Activated T-helper 17 cell treated with anti-CD3 and anti-CD28 coated beads, Interleukin-2, amount 50 U/mL, for 72 hours (primary cell): ENCODE data around the gene OTUD3. TPM values are rescaled to one million over a fixed set of nuclear protein-coding genes. Genes with fewer than 3 reads are reported as not detected.
A peak's percentile ranks its signal among the peaks of the same experiment; 100 is the strongest.
"Not testable (repeated sequence)": the region's sequence is repeated elsewhere in the genome, so short reads cannot be mapped to it uniquely, and the experiment has no call there.

Source experiments
- ATAC-seq: fragments of 150-1000 bp; cut with Tn5 transposase; replicated peaks from 2 replicates; pipeline ENCODE4 v1.10.0; 2021; ENCODE audit warnings: mild to moderate bottlenecking, moderate library complexity
- H3K27ac Mint-ChIP-seq: one replicate; pipeline ENCODE4 v1.8.0; 2022; ENCODE audit warnings: mixed read lengths
- H3K27me3 Mint-ChIP-seq: one replicate; pipeline ENCODE4 v1.8.0; 2022; ENCODE audit warnings: mixed read lengths
- H3K36me3 Mint-ChIP-seq: one replicate; pipeline ENCODE4 v1.8.0; 2022; ENCODE audit warnings: low read depth, mild to moderate bottlenecking, mixed read lengths
- H3K4me1 Mint-ChIP-seq: one replicate; pipeline ENCODE4 v1.8.0; 2022; ENCODE audit warnings: mixed read lengths
- H3K4me3 Mint-ChIP-seq: one replicate; pipeline ENCODE4 v1.8.0; 2022; ENCODE audit warnings: mild to moderate bottlenecking, mixed read lengths
- H3K9me3 Mint-ChIP-seq: one replicate; pipeline ENCODE4 v1.8.0; 2022; ENCODE audit warnings: mixed read lengths
- total RNA-seq, 2 donors: library from RNA; stranded (reverse); gene quantifications; one replicate each; pipeline ENCODE4 v1.2.3, GENCODE V29; 2022

Gene OTUD3
- total RNA-seq, 2 donors from 2014 or later, result 11.5 to 16.6 TPM

- H3K27me3 Mint-ChIP-seq, result peaks cover 5% of the 10 kb centered on the region
- H3K4me3 Mint-ChIP-seq, result no peak overlapping the region
- no peaks in the 10 kb centered on the region for H3K9me3 Mint-ChIP-seq
- ATAC-seq, result peak; percentile 71
- peaks cover 12% of the 10 kb centered on the region for H3K36me3 Mint-ChIP-seq
- peaks cover 4% of the 10 kb centered on the region for H3K4me1 Mint-ChIP-seq
- H3K27ac Mint-ChIP-seq, result no peak overlapping the region
These were observed 35.9 kb downstream of the OTUD3 start for GRCh38 chr1:19918057-19918456.

GRCh38 chr1:19920132-19920710 lies 38.0 kb downstream of the OTUD3 start:
- Mint-ChIP-seq H3K4me3 (no peak overlapping the region), H3K9me3 (no peaks in the 10 kb centered on the region), H3K27me3 (peaks cover 5% of the 10 kb centered on the region), H3K36me3 (no peaks in the 10 kb centered on the region), H3K4me1 (peaks cover 4% of the 10 kb centered on the region), H3K27ac (no peak overlapping the region)
- ATAC-seq, result no peak

GRCh38 chr1:19921310-19921709 lies 39.1 kb downstream of the OTUD3 start:
- Mint-ChIP-seq H3K9me3 (no peaks in the 10 kb centered on the region), H3K36me3 (no peaks in the 10 kb centered on the region), H3K27me3 (peaks cover 5% of the 10 kb centered on the region), H3K4me3 (no peak overlapping the region), H3K4me1 (peaks cover 4% of the 10 kb centered on the region), H3K27ac (no peak overlapping the region)
- ATAC-seq, result no peak

DNA sequence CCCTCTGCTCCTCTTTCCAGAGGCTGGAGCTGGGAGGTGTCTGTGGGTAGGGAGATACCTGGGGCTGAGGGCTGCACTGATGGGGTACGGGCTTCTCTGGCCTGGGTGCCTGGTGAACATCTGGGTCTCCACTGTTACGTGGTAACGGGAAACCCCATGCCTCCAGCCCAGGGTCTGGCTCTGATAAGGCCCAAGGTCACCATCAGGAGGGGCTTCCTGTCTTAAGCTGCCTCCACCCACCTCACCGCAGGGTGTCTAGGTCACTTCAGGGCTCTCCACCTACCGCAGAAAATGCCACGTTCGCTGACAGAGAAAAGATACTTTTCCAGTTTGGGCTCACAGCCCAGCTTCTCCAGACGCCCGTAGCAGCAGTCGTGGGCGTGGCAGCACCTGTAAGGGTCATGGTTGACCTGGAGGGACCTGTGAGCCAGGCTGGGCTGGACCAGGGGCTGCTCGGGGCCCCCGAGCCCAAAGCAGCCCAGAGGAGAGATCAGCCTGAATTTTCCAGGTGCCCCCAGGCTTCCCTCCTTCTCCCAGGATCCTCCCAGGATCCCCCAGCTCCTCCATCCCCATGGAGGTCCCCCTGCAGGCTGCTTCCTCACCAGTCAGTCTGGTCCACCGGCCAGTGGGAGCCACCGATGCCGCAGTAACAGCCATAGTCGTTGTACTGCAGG lies 40.0 kb downstream of the OTUD3 start:
- Mint-ChIP-seq H3K36me3 (no peaks in the 10 kb centered on the region), H3K27ac (peak overlapping the region; percentile 52), H3K27me3 (peaks cover 5% of the 10 kb centered on the region)

GRCh38 chr1:19923137-19923952 lies 41.1 kb downstream of the OTUD3 start, which contains the start of gene PLA2G2E:
PLA2G2E (minus strand) TSS chr1:19923617; CDS start chr1:19923559, 58 bp downstream.
- H3K4me3 Mint-ChIP-seq, result no peak within 1 kb of the TSS
- peak within 1 kb of the TSS; percentile 52 for H3K27ac Mint-ChIP-seq
- peaks cover 5% of the 10 kb centered on the region for H3K27me3 Mint-ChIP-seq
- ATAC-seq, result no peak
- no peaks in the 10 kb centered on the region for H3K4me1 Mint-ChIP-seq
- no peaks in the 10 kb centered on the region for H3K36me3 Mint-ChIP-seq
- no peaks in the 10 kb centered on the region for H3K9me3 Mint-ChIP-seq

More for the DNA sequence above, 40.0 kb downstream of the OTUD3 start:
- Mint-ChIP-seq H3K4me1 (peaks cover 4% of the 10 kb centered on the region), H3K9me3 (no peaks in the 10 kb centered on the region), H3K4me3 (no peak overlapping the region)
- no peak for ATAC-seq

- ATAC-seq, result no peak
- H3K27me3 Mint-ChIP-seq, result peaks cover 5% of the 10 kb centered on the region
- no peaks in the 10 kb centered on the region for H3K4me1 Mint-ChIP-seq
- no peaks in the 10 kb centered on the region for H3K9me3 Mint-ChIP-seq
- no peak overlapping the region for H3K4me3 Mint-ChIP-seq
- no peaks in the 10 kb centered on the region for H3K36me3 Mint-ChIP-seq
- no peak overlapping the region for H3K27ac Mint-ChIP-seq
These were observed 41.8 kb downstream of the OTUD3 start for GRCh38 chr1:19923953-19924346.

- no peak overlapping the region for H3K27ac Mint-ChIP-seq
- no peak for ATAC-seq
- peaks cover 9% of the 10 kb centered on the region for H3K27me3 Mint-ChIP-seq
- H3K4me1 Mint-ChIP-seq, result no peaks in the 10 kb centered on the region
- H3K9me3 Mint-ChIP-seq, result peaks cover 5% of the 10 kb centered on the region
- H3K36me3 Mint-ChIP-seq, result no peaks in the 10 kb centered on the region
- H3K4me3 Mint-ChIP-seq, result no peak overlapping the region
These were observed 43.3 kb downstream of the OTUD3 start for GRCh38 chr1:19925342-19926070.

GRCh38 chr1:19926296-19927129 lies 44.3 kb downstream of the OTUD3 start:
- Mint-ChIP-seq H3K4me1 (no peaks in the 10 kb centered on the region), H3K4me3 (no peak overlapping the region), H3K9me3 (peaks cover 5% of the 10 kb centered on the region), H3K27me3 (peaks cover 9% of the 10 kb centered on the region), H3K27ac (no peak overlapping the region), H3K36me3 (no peaks in the 10 kb centered on the region)
- peak; percentile 18 for ATAC-seq

GRCh38 chr1:19927130-19927421 lies 44.9 kb downstream of the OTUD3 start:
- ATAC-seq, H3K27me3 Mint-ChIP-seq, H3K36me3 Mint-ChIP-seq, H3K4me1 Mint-ChIP-seq, H3K27ac Mint-ChIP-seq, H3K9me3 Mint-ChIP-seq, H3K4me3 Mint-ChIP-seq: not testable (repeated sequence)

DNA sequence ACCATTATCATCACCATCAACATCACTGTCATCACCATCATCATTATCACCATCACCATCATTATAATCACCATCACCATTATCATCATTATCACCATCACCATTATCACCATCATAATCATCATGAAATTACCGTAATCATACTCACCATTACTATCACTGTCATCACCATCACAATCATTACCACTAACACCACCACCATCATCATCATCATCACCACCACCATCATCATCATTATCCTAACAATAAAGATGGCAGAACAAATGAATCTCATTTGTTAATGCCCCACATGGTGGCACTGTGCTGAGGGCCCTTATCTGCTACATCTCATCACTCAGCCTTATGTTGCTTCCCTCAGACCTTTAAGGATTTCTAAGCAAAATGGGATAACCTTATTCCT lies 50.7 kb downstream of the OTUD3 start:
- Mint-ChIP-seq H3K9me3 (peaks cover 15% of the 10 kb centered on the region), H3K36me3 (no peaks in the 10 kb centered on the region), H3K4me3 (no peak overlapping the region), H3K27me3 (peaks cover 4% of the 10 kb centered on the region), H3K27ac (no peak overlapping the region), H3K4me1 (no peaks in the 10 kb centered on the region)
- ATAC-seq, result no peak

DNA sequence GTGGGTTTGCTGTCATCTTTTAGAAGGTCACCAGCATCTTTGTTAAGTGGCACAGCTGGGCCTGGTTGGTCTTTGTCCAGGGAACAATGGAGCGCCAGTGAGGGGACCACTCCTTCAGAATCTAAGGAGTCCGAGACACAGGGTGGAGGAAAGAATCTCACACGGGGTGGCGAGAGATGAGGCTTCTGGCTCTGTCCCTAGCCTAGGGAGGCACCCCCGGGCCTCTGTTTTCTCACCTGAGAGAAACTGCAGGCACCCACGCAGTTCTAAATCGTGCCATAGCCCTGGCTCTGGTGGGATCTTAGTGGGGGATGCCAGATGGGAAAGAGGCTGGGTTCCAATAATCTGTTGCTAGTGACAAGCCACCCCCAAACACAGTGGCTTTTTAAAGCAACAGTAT lies 52.1 kb downstream of the OTUD3 start:
- ATAC-seq, result no peak
- Mint-ChIP-seq H3K36me3 (no peaks in the 10 kb centered on the region), H3K4me1 (no peaks in the 10 kb centered on the region), H3K27ac (no peak overlapping the region), H3K4me3 (no peak overlapping the region), H3K27me3 (peaks cover 1% of the 10 kb centered on the region), H3K9me3 (peaks cover 13% of the 10 kb centered on the region)

DNA sequence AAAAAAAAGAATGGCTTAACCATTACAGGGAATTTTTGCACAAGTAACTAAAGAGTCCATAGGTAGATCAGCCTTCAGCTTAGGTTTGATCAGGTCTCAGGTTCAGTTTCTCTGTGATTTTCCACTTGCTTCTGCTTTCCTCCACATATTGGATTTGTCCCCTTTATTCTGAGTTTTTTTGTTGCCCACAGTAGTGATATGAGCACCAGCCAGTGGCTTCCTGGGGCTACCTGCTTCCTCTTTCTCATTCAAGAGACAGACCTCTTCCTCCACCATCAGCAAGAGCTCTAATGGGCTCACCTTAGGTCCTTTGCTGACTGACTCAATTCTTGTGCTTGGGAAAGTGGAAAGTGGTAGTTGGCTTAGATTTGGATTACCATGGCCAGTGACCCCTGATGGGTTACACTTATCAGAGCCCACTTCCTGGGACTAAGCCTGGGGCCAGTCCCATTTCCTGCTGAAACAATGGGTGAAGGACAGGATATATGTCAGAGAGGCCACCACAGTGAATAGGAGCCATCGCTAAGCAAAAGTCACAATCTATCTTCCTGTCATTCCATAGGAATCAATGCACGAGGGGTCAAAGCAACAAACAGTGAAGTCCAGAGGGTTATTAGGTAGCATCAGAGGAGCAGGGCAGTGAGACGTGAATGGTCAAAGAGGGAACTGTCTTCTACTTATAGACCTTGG lies 54.0 kb downstream of the OTUD3 start:
- H3K4me3 Mint-ChIP-seq, result no peak overlapping the region
- peaks cover 10% of the 10 kb centered on the region for H3K9me3 Mint-ChIP-seq
- no peaks in the 10 kb centered on the region for H3K4me1 Mint-ChIP-seq
- H3K27ac Mint-ChIP-seq, result no peak overlapping the region
- H3K27me3 Mint-ChIP-seq, result no peaks in the 10 kb centered on the region
- ATAC-seq, result no peak
- no peaks in the 10 kb centered on the region for H3K36me3 Mint-ChIP-seq

DNA sequence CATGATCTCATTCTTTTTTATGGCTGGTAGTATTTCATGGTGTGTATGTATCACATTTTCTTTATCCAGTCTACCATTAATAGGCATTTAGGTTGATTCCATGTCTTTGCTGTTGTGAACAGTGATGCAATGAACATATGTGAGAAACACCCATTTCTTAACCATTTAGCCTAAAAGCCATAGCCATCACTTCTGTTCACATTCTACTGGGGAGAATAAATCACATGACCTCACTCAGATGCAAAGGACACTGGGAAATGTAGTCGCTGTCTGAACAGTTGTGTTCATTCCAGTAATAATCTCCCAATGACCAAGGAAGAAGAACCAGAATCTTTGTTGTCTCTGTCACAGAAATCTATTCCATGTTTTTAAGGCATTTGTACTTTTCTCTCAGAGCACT lies 56.3 kb downstream of the OTUD3 start:
- ATAC-seq, result no peak
- Mint-ChIP-seq H3K4me3 (no peak overlapping the region), H3K4me1 (no peaks in the 10 kb centered on the region), H3K36me3 (no peaks in the 10 kb centered on the region), H3K27me3 (no peaks in the 10 kb centered on the region), H3K27ac (no peak overlapping the region), H3K9me3 (no peaks in the 10 kb centered on the region)
